GM06990 (cell line): ENCODE results near the gene PLEKHA4.
"Not testable (repeated sequence)": the region's sequence is repeated elsewhere in the genome, so short reads cannot be mapped to it uniquely, and the experiment has no call there.

Experiments used
- DNase-seq: peaks from one replicate; pipeline ENCODE4 v3.0.0-alpha.2; 2011; ENCODE audit not compliant: insufficient read length; ENCODE audit errors: extremely low read depth
- H3K27me3 ChIP-seq: replicated peaks from 2 replicates; pipeline ENCODE4 v1.6.0; 2011; ENCODE audit warnings: low read length; ENCODE audit not compliant: control insufficient read depth, insufficient read depth
- H3K36me3 ChIP-seq: 2 replicates; pipeline ENCODE4 v1.5.1; 2011; ENCODE audit warnings: low read length; ENCODE audit not compliant: control insufficient read depth, insufficient read depth
- H3K4me3 ChIP-seq: replicated peaks from 2 replicates; pipeline ENCODE4 v1.5.1; 2011; ENCODE audit warnings: low read depth, mild to moderate bottlenecking, control low read depth, low read length
- CTCF ChIP-seq: IDR thresholded peaks from 2 replicates; pipeline ENCODE4 v1.5.1; 2011; ENCODE audit warnings: low read length, control low read depth, mild to moderate bottlenecking, inconsistent platforms; ENCODE audit not compliant: insufficient read depth, poor library complexity, severe bottlenecking

Gene PLEKHA4

DNA sequence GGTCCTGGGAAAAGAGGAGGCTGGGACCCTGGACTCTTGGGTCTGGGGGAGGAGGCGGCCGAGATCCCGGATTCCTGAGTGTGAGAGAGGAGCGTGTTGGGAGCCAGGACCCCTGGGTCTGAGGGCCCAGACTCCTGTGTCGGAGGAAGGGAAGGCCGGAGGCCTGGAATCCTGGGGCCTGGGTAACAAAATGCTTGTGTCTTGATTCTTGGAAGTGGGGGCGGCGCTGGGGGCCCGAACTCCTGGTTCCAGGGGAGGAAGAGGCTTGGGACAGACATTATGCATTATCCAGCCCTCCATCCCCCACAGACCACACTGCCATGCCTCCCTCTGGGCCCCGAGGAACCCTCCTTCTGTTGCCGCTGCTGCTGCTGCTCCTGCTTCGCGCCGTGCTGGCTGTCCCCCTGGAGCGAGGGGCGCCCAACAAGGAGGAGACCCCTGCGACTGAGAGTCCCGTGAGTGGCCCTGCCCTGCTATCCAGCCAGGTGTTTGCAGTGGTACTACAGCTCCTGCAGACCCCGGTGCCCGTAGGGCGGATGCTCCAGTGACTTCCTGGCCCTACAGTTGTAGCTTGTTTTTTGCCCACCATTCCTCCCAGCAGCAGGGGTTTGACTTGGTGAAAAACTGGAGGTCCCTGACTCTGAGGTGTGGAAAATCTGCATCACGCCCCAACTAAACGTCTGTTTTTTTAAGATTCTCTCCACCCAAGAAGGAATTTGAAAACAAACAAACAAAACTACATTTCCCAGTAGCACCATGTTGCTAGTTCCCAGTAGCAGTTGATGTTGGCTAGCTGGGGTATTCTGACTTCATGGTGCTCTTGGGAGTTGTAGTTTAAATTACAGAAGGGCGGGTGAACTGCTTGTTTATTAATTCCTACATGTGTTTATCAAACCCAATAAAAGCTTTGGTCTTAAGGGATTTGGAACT lies 32.3 kb upstream of the PLEKHA4 start:
- H3K36me3 ChIP-seq: peaks cover 7% of the 10 kb centered on the region
- TF ChIP-seq CTCF: no peak
- no peaks in the 10 kb centered on the region for H3K27me3 ChIP-seq
- H3K4me3 ChIP-seq: peak overlapping the region; percentile 73
- no peak for DNase-seq

DNA sequence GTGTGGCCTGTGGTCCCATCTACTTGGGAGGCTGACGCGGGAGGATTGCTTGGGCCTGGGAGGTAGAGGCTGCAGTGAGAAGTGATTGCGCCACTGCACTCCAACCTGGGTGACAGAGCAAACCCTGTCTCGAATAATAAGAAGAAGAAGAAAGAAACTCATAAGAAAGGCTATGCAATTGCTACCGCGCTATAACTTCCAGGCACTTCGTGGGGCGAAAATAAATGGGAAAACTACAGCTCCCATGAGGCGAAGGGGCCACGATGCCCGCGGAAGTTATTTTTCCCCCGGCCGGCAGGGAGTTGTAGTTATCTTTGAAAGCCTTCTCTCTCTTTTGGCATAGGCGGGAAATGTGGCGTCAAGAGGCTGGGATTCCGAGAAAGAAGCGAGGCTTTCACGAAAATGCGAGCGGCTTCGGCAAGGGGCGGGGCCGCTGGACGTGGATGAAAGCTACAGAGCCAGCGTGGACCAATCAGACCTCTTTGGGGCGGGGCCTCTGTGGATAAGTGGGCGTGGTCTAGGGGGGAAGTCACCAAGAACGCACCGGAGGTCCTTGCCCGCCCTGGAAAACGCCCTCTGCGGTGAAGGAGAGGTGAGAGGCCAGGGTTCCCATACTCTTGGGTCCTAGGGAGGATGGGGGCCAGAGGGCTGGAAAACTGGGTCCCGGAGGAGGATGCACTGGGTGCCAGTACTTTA lies 31.5 kb upstream of the PLEKHA4 start, which contains the start of gene NUCB1:
Gene NUCB1, plus strand, starts transcription at position 532 of the 696 bp plus-strand sequence. CDS start 485 bp downstream, outside the sequence.
- DNase-seq: peak; percentile 91
- TF ChIP-seq CTCF: no peak
- H3K27me3 ChIP-seq: no peaks in the 10 kb centered on the region
- peaks cover 3% of the 10 kb centered on the region for H3K36me3 ChIP-seq
- peak within 1 kb of the TSS; percentile 73 for H3K4me3 ChIP-seq

DNA sequence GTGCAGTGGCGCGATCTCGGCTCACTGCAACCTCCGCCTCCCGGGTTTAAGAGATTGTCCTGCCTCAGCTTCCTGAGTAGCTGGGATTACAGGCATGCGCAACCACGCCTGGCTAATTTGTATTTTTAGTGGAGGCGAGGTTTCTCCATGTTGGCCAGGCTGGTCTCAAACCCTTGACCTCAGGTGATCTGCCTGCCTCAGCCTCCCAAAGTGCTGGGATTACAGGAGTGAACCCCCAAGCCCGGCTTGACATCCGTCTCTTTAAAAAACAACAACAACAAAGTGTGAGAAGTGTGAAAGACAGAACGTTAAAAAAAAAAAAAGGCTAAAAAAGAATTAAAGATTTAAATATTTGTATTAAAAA lies 31.0 kb upstream of the PLEKHA4 start:
- H3K27me3 ChIP-seq, H3K4me3 ChIP-seq, H3K36me3 ChIP-seq, DNase-seq: not testable (repeated sequence)

GRCh38 chr19:48897181-48897580 lies 28.8 kb upstream of the PLEKHA4 start:
- peaks cover 1% of the 10 kb centered on the region; the same call in 1 of the 2 replicates for H3K36me3 ChIP-seq
- H3K27me3 ChIP-seq: no peaks in the 10 kb centered on the region
- DNase-seq: no peak
- no peak for TF ChIP-seq CTCF
- no peak overlapping the region for H3K4me3 ChIP-seq

DNA sequence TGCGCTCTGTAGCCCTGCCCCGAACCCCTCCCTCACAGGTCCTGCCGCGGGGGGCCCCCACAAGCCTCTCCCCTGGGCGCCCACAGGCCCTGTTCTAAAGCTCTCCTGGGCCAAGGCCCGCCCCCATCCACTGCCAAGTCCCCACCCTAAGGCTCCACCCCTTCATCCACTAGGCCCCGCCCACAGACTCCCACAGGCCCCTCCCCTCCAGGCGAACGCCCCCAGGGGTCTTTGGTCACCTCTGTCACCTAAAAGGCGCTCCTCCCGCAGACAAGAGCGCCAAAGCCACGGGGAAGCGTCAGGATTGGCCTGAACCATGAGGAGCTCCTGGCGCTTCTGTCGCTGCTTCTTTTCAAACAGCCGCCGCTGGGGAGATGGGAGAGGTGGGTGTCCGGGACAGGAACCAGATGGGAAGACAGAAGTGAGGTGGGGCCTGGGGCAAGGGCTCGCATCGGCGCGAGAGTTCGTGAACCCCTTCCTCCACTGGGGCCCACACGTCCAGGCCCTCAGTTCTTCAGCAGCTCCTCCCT lies 27.8 kb upstream of the PLEKHA4 start:
- Histone ChIP-seq H3K27me3 (no peaks in the 10 kb centered on the region), H3K4me3 (no peak overlapping the region), H3K36me3 (no peaks in the 10 kb centered on the region)
- TF ChIP-seq CTCF: no peak
- no peak for DNase-seq

DNA sequence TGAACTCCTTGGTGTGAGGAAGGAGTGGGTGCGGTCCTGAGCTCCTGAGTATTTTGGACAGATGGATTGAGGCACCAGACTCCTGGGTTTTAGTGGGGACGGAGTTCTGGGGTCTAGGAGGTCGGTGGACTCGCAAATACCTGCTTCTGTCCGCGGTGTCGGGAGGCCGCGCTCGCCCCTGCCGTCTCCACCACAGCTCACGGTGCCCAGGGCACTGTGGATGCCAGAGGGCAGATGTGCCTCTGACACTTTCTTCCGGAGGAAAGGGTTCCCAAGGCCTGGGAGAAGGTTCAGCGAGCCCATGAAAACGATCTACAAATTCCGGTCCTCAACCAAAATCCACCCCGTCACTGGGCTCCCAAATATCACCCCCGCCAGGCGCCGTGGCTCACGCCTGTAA lies 26.8 kb upstream of the PLEKHA4 start:
- H3K27me3 ChIP-seq: no peaks in the 10 kb centered on the region
- no peak overlapping the region for H3K4me3 ChIP-seq
- no peak for TF ChIP-seq CTCF
- H3K36me3 ChIP-seq: no peaks in the 10 kb centered on the region
- no peak for DNase-seq
